KOPT-K1 (cell line): Measurements from ENCODE around the gene SMIM35.

Experiments used
- H3K27ac ChIP-seq: fragments of 200-600 bp; sonication (generic); 2 replicates; pipeline ENCODE4 v1.5.1; 2016; ENCODE audit warnings: antibody characterized with exemption, mild to moderate bottlenecking, low read depth, low read length; ENCODE audit not compliant: poor library complexity, severe bottlenecking
- H3K36me3 ChIP-seq: fragments of 200-600 bp; sonication (generic); 2 replicates; pipeline ENCODE4 v1.5.1; 2017; ENCODE audit warnings: antibody characterized with exemption, mild to moderate bottlenecking, low read length, moderate library complexity; ENCODE audit not compliant: insufficient read depth
- H3K9me3 ChIP-seq: fragments of 200-600 bp; sonication (generic); 2 replicates; pipeline ENCODE4 v1.5.1; 2017; ENCODE audit warnings: antibody characterized with exemption, low read length, mild to moderate bottlenecking; ENCODE audit not compliant: insufficient read depth, poor library complexity, severe bottlenecking

SMIM35 gene

DNA sequence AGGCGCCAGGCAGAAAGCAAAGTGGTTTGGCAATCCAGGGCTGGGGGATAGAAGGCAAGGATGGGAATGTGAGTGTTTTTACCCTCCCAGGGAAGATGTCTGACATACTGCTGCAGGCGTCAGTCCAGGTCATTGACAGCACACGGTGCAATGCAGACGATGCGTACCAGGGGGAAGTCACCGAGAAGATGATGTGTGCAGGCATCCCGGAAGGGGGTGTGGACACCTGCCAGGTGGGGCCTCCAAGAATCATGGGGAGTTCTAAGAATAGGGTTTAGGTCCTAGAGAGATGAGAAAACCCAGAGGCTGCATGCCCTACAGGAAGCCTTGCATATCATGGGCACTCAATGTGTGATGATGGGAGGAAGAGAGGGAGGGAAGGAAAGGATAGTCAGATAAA, 28.3 kb upstream of the SMIM35 start:
- no peaks in the 10 kb centered on the region for H3K36me3 ChIP-seq
- no peaks in the 10 kb centered on the region for H3K9me3 ChIP-seq
- H3K27ac ChIP-seq: no peak overlapping the region

DNA sequence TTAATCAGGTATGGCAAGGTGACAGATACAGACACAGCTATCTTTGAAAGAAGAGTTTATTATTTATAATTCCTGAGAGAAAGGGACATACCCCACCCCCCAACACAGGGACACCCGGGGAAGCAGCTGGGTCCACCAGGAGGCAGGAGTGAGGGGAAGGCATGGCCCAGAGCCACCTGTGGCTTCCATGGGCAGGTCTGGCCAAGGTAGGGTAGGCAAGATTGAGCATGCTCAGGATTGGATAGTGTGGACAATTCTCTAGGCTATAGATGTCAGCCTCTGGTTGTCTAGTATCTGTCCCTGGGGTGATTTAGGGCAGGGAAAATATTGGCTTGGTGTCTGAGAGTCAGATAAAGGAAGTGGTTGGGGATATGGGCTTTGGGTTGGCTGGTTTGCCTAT, 27.5 kb upstream of the SMIM35 start:
- Histone ChIP-seq H3K27ac (no peak overlapping the region), H3K9me3 (no peaks in the 10 kb centered on the region), H3K36me3 (no peaks in the 10 kb centered on the region)

DNA sequence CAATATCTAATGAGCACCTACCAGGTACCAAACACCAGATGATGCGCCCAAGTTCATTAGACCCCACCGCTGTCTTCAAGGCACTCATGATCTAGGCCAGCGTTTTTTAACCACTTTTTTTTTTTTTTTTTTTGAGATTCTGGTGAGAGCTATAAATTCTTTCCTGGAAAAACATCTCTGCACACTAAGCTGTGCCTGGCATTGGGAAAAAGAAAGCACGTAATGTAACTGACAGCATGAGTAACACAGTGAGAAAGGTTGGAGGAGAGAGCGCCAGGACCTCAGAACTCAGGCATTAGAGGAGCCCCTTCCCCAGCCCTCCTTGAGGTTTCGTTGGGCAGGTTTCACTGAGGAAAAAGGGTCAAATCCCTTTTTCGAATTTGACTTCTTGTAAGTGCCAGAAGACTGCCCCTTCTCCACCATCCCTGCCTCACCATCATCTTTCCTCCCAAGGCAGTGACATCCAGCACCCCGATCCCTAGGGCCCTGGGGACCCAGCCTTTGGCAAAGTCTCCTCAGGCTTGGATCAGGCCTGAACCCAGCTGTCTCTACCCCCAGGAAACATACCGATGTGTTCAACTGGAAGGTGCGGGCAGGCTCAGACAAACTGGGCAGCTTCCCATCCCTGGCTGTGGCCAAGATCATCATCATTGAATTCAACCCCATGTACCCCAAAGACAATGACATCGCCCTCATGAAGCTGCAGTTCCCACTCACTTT, 26.1 kb upstream of the SMIM35 start:
- no peaks in the 10 kb centered on the region for H3K36me3 ChIP-seq
- H3K9me3 ChIP-seq: no peaks in the 10 kb centered on the region
- H3K27ac ChIP-seq: no peak overlapping the region

DNA sequence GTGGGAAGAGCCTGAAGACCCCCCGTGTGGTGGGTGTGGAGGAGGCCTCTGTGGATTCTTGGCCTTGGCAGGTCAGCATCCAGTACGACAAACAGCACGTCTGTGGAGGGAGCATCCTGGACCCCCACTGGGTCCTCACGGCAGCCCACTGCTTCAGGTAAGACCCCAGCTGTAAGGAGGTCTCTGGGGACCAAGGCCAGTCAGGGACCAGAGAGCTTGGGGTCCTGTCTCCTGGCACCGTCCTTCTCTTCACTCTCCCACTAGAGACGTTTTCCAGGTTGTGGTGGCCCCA, 24.9 kb upstream of the SMIM35 start:
- H3K36me3 ChIP-seq: no peaks in the 10 kb centered on the region
- H3K27ac ChIP-seq: no peak overlapping the region
- no peaks in the 10 kb centered on the region for H3K9me3 ChIP-seq

DNA sequence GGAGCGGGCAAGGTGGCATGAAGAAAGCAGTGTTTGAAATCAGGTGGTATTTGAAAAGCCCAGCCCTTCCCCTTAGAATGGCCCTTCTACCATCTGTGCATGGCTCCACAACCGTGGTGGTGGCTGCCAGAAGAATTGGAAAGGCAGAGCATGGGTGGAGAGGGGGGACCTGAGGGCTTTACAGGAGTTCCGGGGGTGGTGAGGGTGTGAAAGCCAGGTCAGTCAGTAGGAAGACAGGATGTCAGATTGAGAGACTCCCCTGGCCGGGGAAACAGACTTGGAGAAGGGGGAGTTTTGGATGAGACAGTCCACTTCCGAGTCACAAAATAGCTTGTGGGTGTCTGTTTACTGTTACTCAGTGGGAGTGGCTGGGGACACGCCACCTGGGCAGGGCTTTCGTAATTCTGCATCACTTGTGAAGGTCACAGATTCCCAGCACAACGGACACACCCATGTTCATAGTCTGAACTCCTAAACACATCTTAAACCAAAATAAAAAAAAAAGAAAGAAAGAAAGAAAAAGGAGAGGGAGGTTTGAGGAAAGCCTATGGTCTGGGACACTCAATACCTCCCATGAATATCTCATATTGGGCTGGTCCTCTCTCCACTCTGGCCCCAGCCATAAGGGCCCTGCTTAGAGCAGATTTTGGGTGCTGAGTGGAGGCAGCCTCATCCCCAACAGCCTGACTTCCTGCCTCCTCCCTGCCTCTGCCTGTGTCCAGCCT, 24.4 kb upstream of the SMIM35 start:
- Histone ChIP-seq H3K9me3 (no peaks in the 10 kb centered on the region), H3K36me3 (no peaks in the 10 kb centered on the region), H3K27ac (no peak overlapping the region)

DNA sequence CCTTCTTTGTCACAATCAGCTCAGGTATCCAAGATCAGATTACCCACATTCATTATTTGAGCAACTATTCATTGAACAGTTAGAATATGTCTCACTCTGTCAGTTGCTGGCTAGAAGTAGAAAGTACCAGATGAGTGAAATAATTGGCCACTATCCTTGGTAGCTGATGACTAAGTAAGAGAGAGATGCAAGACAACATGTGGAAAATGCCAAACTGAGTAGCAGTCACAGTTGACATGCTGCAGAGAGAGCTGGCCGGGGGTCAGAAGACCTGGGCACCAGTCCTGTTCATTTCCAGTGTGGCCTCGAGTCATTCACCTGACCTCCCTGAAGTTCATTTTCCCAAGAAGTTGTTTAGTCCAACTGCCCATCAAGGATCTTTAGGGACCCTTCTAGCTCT, 22.5 kb upstream of the SMIM35 start:
- Histone ChIP-seq H3K27ac (no peak overlapping the region), H3K36me3 (no peaks in the 10 kb centered on the region)

DNA sequence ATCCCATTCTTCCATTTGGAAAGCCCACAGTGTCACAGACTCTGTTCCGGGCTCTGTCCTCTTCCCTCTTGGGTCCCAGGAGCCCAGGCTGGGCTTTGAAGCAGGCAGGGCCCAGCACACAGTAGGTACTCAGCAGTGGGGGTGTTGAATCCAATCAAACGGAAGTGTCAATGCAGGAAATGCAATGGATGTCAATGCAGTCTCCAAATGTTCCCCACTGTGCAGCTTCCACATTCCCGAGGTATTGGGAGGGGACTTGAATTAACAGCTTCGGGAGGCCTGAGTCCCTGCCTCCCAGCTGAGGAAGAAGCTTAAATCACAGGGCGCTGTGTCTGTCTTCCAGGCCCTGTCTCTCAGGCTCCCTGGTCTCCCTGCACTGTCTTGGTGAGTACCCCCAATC, 21.8 kb upstream of the SMIM35 start:
- no peaks in the 10 kb centered on the region for H3K36me3 ChIP-seq
- H3K9me3 ChIP-seq: no peaks in the 10 kb centered on the region
- no peak overlapping the region for H3K27ac ChIP-seq

More for the DNA sequence above, 22.5 kb upstream of the SMIM35 start:
- H3K9me3 ChIP-seq: no peaks in the 10 kb centered on the region

DNA sequence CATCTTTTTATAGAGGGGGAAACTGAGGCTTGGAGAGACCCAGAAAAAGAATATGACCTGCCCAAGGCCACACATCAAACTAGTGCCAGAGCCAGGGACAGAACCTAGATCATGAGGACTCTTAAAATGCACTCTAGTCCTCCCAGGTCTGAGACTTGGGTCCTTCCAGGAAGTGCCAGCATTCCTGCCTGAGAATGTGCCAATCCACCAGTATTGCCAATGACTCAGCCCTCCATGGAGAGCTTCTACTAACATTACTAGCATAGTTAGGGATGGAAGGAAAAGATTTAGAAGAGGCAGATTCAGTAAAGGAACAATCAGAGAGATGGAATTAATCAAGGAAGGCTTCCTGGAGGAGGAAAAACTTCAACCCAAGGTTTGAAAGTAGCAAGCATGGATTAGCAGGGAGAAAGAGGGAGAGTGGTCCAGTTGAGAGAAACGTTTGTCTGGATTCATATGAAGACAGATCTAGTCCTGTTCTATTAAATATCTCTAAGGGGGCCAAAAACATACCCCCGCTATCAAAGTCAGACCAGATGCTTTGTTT, 20.1 kb upstream of the SMIM35 start:
- Histone ChIP-seq H3K27ac (no peak overlapping the region), H3K36me3 (no peaks in the 10 kb centered on the region), H3K9me3 (no peaks in the 10 kb centered on the region)

DNA sequence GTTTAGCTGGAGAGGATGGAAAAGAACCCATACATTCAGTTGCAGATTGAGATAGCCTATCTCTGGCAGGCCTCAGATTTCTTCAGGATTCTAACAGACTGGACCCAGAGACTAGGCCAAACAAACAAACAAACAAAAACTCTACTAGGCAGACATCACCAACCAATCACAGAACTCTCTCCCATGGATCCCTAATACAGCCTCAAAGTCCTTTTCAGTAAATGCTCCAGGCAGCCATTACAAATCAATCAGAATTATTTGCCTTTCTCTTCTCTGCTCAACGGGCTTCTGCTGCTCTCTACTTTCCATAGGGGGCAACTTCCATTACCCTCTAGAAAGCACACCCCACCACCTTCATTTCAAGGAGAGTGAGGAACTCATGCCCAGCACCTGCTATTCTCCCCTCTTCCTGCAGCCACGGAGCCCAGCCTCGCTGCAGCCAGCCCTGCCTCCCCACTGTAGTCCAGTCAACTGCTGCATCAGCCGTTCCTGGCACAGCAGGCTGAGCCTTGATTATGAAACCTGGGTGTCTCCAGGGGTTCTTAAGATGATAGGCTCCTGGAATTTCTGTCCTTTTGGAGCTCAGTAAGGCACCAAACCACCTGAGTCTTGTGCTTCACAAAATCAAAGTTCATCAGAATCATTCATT, 19.0 kb upstream of the SMIM35 start:
- Histone ChIP-seq H3K9me3 (no peaks in the 10 kb centered on the region), H3K27ac (no peak overlapping the region), H3K36me3 (no peaks in the 10 kb centered on the region)

DNA sequence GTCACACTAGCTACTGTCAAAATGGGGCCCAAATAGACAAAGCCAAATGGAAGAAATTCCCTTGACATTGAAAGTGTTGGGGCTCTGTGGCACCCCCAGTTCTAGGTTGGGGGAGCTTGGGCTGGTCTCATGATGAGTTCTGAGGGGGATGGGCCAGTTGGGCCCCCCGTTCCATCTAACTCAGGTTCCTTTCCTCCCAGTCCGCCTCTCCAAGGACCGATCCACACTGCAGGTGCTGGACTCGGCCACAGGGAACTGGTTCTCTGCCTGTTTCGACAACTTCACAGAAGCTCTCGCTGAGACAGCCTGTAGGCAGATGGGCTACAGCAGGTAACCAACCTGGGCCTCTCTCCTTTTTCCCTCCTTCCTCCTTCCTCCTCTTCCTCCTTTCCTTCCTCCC, 17.7 kb upstream of the SMIM35 start:
- no peaks in the 10 kb centered on the region for H3K9me3 ChIP-seq
- H3K36me3 ChIP-seq: no peaks in the 10 kb centered on the region
- no peak overlapping the region for H3K27ac ChIP-seq

DNA sequence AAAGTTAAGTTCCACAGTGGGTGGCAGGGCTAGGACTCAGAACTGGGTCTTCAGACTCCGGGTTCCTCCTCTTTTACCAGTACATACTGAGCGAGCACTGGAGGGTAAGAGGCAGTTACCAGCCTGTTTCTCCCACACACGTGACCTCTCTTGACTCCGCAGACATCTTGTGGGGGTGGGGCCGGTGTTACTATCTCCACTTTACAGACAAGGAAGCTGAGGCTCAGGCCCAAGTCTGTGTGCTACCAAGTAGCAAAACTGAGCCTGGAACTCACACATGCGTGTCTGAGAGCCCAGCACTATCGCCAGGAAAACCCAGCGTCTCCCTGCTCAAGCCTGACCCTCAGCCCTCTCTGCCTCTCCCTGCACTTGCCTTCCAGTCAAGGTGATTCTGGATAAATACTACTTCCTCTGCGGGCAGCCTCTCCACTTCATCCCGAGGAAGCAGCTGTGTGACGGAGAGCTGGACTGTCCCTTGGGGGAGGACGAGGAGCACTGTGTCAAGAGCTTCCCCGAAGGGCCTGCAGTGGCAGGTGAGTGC, 16.0 kb upstream of the SMIM35 start:
- H3K36me3 ChIP-seq: no peaks in the 10 kb centered on the region
- H3K27ac ChIP-seq: no peak overlapping the region
- no peaks in the 10 kb centered on the region for H3K9me3 ChIP-seq

DNA sequence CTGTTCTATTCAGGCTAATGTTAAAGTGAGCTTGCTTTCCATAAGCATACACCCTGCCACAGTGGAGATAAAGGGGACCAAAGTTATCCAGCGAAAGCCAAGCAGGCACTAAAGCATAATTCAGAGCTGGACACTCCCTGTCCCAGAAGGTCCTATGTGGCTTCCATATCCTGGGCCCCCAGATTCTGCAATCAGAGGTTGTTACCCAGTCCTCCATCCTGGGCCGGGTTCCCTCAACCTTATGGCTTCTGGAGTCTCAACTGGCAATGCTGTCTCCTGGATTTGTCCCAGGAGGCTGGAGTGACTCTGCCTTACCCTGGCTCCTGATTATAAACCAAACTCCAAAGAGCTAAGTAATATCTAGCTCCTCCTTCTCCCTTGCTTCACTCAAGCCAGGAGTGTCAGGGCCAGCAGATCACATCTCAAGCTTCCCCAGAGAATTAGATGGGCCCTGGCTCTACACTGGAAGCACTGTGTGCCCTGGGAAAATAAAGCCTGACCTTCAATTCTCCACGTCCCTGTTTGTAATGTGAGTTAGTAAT, 14.0 kb upstream of the SMIM35 start:
- Histone ChIP-seq H3K9me3 (no peaks in the 10 kb centered on the region), H3K27ac (no peak overlapping the region), H3K36me3 (no peaks in the 10 kb centered on the region)

DNA sequence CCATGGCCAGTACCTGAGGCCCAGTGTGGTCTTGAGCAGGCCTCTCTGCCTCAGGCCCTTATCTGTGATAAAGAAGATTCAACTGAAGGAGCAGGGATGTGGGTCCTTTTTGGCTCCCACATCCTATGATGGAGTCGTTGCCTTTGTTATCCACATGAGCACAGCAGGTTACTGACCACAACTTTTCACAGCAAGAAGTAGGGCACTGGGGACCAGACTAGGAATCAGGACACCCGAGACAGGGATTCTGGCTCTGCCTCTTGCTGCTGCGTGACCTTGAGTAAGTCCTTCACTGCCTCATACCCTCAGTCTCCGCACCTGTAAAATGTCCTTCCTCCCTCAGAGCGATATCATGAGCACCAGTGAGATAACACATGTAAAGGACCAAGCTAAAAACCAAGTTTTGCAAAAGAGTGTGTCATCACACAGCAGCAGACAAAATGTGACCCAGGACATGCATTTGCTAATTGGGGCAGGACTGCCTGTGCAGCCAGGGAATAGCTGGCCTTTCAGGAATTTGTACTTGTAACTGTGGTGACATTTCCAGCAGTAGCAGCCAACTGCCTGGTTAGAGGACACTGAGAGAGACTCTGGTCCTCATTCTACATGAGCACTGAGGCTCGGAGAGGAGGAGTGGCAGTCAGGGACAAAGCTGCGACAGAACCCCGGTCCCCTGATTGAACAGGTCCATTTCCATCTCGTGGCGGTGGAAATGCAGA, 13.2 kb upstream of the SMIM35 start:
- Histone ChIP-seq H3K9me3 (no peaks in the 10 kb centered on the region), H3K27ac (no peak overlapping the region), H3K36me3 (no peaks in the 10 kb centered on the region)

DNA sequence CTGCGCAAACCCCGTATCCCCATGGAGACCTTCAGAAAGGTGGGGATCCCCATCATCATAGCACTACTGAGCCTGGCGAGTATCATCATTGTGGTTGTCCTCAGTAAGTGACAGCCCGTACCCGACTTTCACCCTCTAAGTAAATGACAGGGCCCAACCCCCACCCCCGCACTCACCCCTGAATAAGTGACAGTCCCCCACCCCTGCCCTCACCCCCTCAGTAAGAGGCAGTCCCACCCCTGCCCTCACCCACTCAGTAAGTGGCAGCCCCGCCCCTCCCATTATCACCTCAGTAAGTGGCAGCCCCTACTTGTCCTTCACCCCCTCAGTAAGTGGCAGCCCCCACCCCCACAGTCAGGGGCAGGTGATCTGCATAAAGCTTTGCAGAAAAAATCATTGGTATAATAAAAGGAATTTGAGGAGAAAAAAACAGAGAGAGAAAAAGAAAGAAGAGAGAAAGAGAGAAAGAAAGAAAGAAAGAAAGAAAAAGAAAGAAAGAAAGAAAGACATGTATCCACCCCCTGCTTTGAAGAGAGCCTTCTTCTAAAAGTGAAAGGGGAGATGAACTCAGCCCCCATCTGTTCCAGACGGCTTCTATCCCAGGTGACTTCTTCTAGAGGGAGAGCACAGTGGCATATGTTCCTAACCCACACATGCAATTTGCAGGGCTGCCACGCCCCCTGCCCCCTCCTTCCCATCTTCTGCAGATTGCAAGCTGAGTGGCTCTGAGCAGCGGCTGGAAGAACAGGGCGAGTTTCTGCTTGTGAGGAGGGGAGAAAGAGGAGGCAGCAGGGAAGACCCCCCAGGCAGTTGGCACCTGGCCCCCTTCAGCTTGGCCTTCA, 12.5 kb upstream of the SMIM35 start:
- Histone ChIP-seq H3K36me3 (no peaks in the 10 kb centered on the region), H3K27ac (no peak overlapping the region), H3K9me3 (no peaks in the 10 kb centered on the region)
